ENCODE data around the gene COX4I2.
A peak's percentile ranks its signal among the peaks of the same experiment; 100 is the strongest.
"Not testable (repeated sequence)": the region's sequence is repeated elsewhere in the genome, so short reads cannot be mapped to it uniquely, and the experiment has no call there.

Gene COX4I2

GRCh38 chr20:31654534-31654933, 16.8 kb downstream of the COX4I2 start:
- DNase-seq (ENCODE audit: low read depth): no peak

- no peak for DNase-seq (ENCODE audit: low read depth)
These were observed 24.1 kb downstream of the COX4I2 start for GRCh38 chr20:31661625-31662371.

- no peak for DNase-seq (ENCODE audit: low read depth)
These were observed 24.7 kb downstream of the COX4I2 start for GRCh38 chr20:31662372-31662854.

- no peak for DNase-seq (ENCODE audit: low read depth)
These were observed 25.8 kb downstream of the COX4I2 start for GRCh38 chr20:31663524-31663837.

DNA sequence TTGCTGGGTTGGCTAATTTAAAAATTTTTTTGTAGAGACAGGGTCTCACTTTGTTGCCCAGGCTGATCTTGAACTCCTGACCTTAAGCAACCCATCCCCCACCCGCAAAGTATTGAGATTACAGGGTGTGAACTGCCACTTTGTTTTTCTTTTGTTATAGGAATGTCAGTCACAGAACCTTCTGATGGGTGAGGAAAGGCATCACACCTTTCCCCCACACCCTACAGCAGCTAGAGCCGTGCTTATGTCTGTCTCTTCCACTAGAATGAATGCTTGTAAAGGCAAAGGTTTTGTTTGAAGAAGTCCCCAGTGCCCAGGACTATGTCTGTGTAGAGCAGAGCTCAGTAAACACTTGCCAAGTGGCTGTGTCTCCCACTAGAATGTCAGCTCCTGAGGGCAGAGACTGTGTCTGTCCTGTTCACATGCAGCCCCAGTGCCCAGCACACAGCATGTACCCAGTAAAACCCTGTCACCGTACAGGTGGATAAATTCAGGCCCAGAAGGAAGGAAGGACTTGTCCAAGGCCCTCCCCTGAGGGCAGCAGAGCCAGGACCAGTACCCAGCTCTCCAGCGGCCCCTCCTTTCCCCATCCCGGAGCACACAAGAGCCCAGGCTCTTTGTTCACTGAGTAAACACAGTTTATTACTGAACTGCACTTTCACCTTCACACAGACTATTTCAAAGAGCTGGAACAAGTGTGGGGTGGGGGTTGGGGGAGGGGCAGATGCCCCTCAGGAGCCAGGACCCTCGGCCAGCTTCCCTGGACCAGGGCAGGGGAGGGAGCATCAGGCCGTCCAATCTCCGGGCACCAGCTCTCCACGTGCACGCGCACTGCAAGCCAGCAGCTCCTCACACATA, 26.4 kb downstream of the COX4I2 start:
- DNase-seq (ENCODE audit: low read depth): no peak

DNA sequence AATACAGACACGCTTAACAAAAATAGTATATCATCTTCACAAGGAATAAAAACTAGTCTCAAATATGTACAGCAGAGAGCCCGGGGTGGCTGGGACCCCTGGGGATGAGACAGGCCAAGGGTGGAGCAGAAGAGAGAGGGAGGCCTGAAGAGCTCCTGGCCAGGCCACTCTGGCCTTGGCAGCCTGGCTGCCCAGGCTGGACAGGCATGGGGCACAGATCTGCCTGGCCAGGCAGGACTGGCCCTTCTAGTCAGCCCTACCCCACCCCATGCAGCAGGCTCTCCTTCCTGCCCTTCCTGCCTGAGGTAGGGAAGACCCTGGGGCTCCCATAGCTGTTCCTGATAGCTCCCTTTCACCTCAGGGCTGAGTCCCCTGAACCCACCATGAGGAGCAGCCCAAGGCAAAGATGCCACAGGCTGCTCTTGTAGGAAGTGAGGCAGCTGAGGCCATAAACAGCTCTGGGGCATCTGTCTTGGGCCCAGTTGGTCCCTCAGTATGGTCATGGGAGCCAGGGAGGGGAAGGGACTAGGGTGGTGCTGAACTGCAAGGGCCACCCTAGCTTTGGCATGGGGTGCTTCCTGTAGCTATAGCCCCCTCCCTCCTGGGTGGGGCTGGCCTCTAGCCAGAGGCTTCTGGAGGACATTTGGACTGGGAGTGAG, 27.1 kb downstream of the COX4I2 start:
- no peak for DNase-seq (ENCODE audit: low read depth)

- DNase-seq (ENCODE audit: low read depth): no peak
These were observed 28.0 kb downstream of the COX4I2 start for GRCh38 chr20:31665753-31666152.

GRCh38 chr20:31666258-31667042, 28.7 kb downstream of the COX4I2 start:
- DNase-seq (ENCODE audit: low read depth): no peak

DNA sequence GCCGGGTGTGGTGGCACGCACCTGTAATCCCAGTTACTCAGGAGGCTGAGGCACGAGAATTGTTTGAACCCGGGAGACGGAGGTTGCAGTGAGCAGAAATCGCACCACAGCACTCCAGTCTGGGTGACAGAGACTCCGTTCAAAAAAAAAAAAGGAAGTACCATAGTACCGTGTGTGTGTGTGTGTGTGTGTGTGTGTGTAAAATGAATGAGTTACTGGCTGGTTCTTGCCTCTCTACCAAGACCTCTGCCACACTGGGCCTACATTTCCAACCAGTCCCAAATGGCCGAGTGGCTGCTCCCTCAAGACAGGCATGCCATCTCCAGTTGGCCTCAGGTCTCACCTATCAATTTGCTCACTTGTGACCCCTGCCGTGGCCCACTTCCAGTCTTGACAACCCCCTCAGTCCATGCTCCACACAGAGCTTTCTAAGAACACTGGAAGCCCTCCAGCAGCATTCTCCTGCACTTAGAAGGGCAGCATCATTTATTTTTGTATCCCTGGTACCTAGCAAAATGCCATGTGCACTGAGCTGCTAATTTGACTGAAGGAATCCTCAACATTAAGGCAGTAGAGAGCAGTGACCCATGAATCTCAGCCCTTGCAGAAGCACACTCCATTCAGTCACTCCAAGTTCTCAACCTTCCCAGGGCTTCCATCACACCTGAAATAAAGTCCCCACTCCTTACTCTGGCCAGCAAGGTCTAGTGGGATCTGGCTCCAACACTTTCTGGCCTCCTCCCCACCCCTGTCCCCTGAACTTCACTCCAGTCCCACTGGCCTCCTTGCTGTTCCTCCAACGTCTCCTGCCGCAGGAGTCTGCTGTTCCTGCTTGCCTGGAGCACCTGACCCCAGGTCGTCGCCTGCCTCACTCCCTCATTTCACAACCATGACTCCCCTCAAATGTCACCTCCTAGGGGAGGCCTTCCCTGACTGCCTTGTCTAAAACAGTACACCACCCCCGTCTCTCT, 29.9 kb downstream of the COX4I2 start:
- no peak for DNase-seq (ENCODE audit: low read depth)

- not testable (repeated sequence) for DNase-seq (ENCODE audit: low read depth)
These were observed 31.2 kb downstream of the COX4I2 start for GRCh38 chr20:31668944-31669343.

DNA sequence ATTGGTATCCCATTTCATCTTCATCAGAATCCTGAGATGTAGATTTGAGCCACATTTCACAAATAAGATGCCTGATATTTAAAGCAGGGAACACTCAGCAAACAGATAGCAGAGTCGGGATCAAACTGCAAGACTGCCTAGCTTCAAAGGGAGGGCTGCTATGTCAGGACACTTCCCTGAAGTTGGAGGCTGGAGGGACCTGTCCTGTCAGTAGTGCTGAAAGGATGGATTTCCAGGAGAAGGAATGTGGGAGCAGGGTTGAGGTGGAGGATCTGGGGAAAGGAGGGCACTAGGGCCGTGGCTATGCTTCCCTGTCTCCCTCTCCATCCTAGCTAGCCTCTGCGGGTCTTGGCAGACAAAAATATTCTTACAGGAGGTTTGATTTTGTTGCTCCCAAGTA, 32.2 kb downstream of the COX4I2 start:
- no peak for DNase-seq (ENCODE audit: low read depth)

GRCh38 chr20:31670371-31671228, 32.9 kb downstream of the COX4I2 start:
- no peak for DNase-seq (ENCODE audit: low read depth)

DNA sequence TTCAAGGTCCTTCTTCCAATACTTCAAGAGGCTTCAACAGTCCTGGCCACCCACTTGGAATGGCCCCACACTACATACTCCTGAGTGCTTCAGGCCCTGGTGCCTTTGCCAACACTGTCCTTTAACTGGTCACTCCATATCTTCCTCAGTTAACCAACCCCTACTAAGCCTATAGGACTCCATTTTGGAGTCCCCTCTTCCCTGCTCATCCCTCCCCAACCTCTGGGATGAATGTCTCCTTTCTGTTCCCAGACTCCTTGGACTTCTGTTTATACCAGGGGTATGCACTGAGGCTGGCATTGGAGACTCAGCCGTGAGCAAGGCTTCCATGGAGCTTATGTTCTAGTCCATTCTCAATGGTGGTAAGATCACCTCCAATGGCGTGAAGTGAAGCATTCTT, 33.6 kb downstream of the COX4I2 start:
- no peak for DNase-seq (ENCODE audit: low read depth)

DNA sequence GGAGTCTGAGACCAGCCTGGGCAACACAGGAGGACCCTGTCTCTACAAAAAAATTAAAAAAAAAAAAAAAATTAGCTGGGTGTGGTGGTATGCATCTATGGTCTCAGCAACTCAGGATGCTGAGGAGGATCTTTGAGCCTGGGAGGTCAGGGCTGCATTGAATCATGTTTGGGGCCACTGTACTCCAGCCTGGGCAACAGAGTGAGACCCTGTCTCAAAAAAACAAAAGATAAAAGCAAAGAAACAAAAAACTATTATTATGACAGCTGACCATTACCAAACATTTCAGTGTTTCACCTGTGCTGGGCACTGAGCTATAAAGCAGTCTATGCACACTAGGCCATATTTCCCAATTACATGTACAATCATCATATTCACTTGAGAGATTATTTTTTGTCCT, 35.7 kb downstream of the COX4I2 start:
- DNase-seq (ENCODE audit: low read depth): no peak

DNA sequence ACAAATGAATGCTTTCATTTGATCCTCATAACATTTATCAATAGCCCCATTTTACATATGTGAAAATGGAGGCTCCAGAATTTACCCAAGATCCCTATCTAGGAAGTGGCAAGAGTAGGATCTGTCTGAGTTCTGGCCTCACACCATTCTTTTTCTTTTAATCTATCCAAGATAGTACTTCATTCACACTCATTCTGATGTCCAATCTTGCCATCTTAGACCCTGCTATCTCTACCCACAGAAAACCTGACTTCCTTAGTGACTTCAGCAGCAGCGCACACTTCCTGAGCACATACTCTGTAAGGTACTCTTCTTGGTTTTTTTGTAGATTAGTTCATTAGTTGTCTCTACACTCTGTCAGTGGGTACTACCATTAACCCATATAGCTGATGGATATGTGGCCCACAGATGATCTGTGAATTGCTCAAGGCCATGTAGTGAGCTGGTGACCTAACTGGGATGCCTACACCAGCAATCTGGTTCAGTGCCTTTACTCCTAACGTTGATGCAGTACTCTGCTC, 36.3 kb downstream of the COX4I2 start:
- no peak for DNase-seq (ENCODE audit: low read depth)

DNA sequence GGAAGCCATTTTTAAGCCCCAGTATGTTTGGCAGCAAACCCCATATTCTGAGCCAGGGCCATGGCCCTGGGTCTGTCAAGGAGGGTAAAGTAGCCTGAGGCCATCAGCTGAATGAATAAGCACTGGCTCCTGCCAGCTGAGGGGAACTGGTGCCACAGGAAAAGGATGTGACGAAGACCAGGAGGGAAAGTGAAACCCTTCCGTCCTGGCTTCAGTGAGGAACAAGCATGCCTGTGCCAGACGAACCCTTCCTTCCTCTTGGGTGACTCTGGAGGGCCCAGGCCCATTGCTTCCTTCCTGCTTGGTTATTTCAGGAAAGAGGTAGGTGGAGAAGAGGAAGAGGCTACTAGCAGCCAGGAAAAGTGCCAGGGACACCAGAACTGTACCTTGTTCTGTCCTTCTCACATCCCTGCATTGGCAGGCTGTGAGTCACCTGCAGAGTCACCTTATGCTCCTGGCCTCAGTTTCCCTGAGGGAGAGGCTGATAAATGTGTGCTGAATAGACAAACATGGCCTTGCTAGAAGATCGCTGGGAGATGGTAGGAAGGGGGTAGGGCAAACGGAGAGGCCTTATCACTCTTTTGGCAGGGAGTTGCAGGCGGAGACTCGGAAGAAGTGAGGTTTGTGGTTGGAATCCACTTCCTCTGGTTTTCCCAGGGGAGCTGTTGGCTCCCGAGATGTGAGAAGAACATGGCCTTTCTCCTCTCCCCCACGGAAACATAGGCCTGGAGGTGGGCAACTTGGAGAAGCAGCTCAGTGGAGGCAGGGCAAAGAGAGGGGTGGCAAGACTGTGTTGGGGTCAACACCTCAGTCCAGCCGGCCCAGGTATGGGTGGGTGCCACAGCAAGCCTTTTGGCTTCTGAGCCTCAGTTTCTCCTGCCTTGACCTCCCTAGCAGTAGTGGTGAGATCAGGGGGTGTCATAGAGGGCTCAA, 37.4 kb downstream of the COX4I2 start:
- peak; percentile 73 for DNase-seq (ENCODE audit: low read depth)

GRCh38 chr20:31675828-31676608, 38.3 kb downstream of the COX4I2 start:
- no peak for DNase-seq (ENCODE audit: low read depth)

DNA sequence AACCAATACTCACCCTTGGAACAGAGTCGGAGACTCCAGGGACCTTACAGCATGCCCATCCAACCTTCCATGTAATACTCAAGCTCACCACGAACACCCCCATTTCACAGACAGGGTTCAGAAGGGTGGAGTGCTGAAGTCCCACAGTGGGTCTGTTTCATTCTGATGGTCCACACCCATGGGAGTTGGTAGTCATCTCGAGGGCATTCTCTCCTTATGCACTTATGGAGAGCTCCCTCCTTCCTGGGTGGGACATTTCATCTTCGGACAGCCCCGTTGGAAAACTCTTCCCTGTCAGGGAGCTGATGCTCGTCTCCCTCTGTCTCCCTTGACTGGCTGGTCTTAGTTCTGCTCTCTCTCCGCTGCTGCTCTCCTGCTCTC, 38.9 kb downstream of the COX4I2 start:
- no peak for DNase-seq (ENCODE audit: low read depth)

Data from HS-27A (cell line).